GM12878 (cell line): ENCODE results near the gene PRPF6. TPM values are rescaled to one million over a fixed set of nuclear protein-coding genes. Genes with fewer than 3 reads are reported as not detected.

Source experiments
- ATAC-seq: fragments of 200-7000 bp; cut with Tn5 transposase; 3 replicates; pipeline ENCODE4 v1.9.1; 2020; ENCODE audit warnings: mild to moderate bottlenecking, moderate library complexity
- BruUV-seq: library from RNA; stranded (reverse); fragments of 400-500 nt; replicated peaks from 2 replicates; lab custom pipeline; 2021; lab: Mats Ljungman, UMichigan
- CTCF ChIA-PET: fragments of 300-600 bp; sonication (Branson Sonifier 250); formaldehyde crosslinking; extraction: SDS; loops from one replicate; lab custom pipeline; 2021; ENCODE audit warnings: inconsistent platforms; lab: Yijun Ruan, JAX
- POLR2A ChIA-PET: fragments of 350-600 bp; formaldehyde crosslinking; extraction: SDS; loops from one replicate; lab custom pipeline; 2021; ENCODE audit warnings: inconsistent platforms; lab: Charles Lee
- RAD21 ChIA-PET: fragments of 300-600 bp; sonication (Branson Sonifier 250); formaldehyde crosslinking; loops from one replicate; lab custom pipeline; 2023; ENCODE audit warnings: antibody characterized with exemption; ENCODE audit not compliant: unreplicated experiment; lab: Charles Lee
- SMC1A ChIA-PET: fragments of 300-600 bp; sonication (Branson Sonifier 250); formaldehyde crosslinking; loops from one replicate; lab custom pipeline; 2023; ENCODE audit not compliant: unreplicated experiment, uncharacterized antibody; lab: Charles Lee
- DNase-seq: peaks from one replicate; pipeline ENCODE4 v3.0.0-alpha.2; 2011; ENCODE audit warnings: low read depth, low spot score
- FAIRE-seq: peaks from 3 replicates; lab custom pipeline; 2011; peaks lifted over from hg19 to GRCh38; lab: Jason Lieb, UNC
- H2AFZ ChIP-seq: 2 replicates; pipeline ENCODE4 v1.6.0; 2011; ENCODE audit warnings: low read depth, low read length, control low read depth; ENCODE audit not compliant: control insufficient read depth
- H3K27ac ChIP-seq: 2 replicates; pipeline ENCODE4 v1.5.1; 2011; ENCODE audit warnings: control low read depth; ENCODE audit not compliant: control insufficient read depth, insufficient read depth
- H3K27me3 ChIP-seq, 2 experiments: replicated peaks in 1 of 2; 2 replicates each; pipeline versions ENCODE4 v1.6.0 to v1.6.1; 2011; ENCODE audit warnings: low read length in 1 of 2; ENCODE audit not compliant: control insufficient read depth in 2 of 2, insufficient read depth in 2 of 2
- H3K36me3 ChIP-seq, 2 experiments: 2 replicates each; pipeline ENCODE4 v1.5.1; 2011; ENCODE audit warnings: low read length in 1 of 2; ENCODE audit not compliant: control insufficient read depth in 2 of 2, insufficient read depth in 2 of 2
- H3K4me1 ChIP-seq: 2 replicates; pipeline ENCODE4 v1.6.1; 2011; ENCODE audit warnings: mild to moderate bottlenecking, low read length, moderate library complexity, mixed read lengths; ENCODE audit not compliant: control insufficient read depth, insufficient read depth
- H3K4me2 ChIP-seq: 2 replicates; pipeline ENCODE4 v1.6.0; 2011; ENCODE audit warnings: control low read depth; ENCODE audit not compliant: control insufficient read depth, insufficient read depth
- H3K4me3 ChIP-seq: fragments of 200-600 bp; sonication (generic); 2 replicates; pipeline ENCODE4 v1.5.1; 2016
- H3K79me2 ChIP-seq: 2 replicates; pipeline ENCODE4 v1.6.0; 2011; ENCODE audit warnings: low read length; ENCODE audit not compliant: control insufficient read depth, insufficient read depth
- H3K9ac ChIP-seq: 2 replicates; pipeline ENCODE4 v1.8.0; 2011; ENCODE audit warnings: low read length, control low read depth, mixed read lengths; ENCODE audit not compliant: control insufficient read depth, insufficient read depth
- H3K9me3 ChIP-seq: replicated peaks from 3 replicates; pipeline ENCODE4 v1.5.1; 2011; ENCODE audit warnings: mild to moderate bottlenecking, low read length; ENCODE audit not compliant: control insufficient read depth, insufficient read depth
- H4K20me1 ChIP-seq: 2 replicates; pipeline ENCODE4 v1.6.0; 2011; ENCODE audit not compliant: control insufficient read depth, insufficient read depth
- ASH2L ChIP-seq: fragments of 300-600, 200-600 bp; sonication (generic); IDR thresholded peaks from 2 replicates; pipeline ENCODE4 v1.6.1; 2017; ENCODE audit warnings: low read depth, mild to moderate bottlenecking, borderline replicate concordance
- CEBPB ChIP-seq, 2 experiments: fragments of 150-350 bp in 1 of 2; IDR thresholded peaks; 2 replicates each; pipeline ENCODE4 v1.6.1; 2012 to 2014; ENCODE audit warnings: low read depth in 2 of 2, low read length in 2 of 2, borderline replicate concordance in 1 of 2, inconsistent platforms in 1 of 2
- CHD2 ChIP-seq: IDR thresholded peaks from 2 replicates; pipeline ENCODE4 v1.6.1; 2011; ENCODE audit warnings: low read depth, low read length, improper control_type of control experiment, borderline replicate concordance
- EED ChIP-seq: sonication (generic); IDR thresholded peaks from 2 replicates; pipeline ENCODE4 v1.6.1; 2016; ENCODE audit warnings: antibody characterized with exemption, low read depth
- EGR1 ChIP-seq, 2 experiments: IDR thresholded peaks; 1 replicate in 1 of 2; 2 replicates in 1 of 2; pipeline ENCODE4 v1.6.1; 2011 to 2012; ENCODE audit warnings: low read depth in 2 of 2, low read length in 2 of 2, borderline replicate concordance in 1 of 2, mild to moderate bottlenecking in 1 of 2, moderate library complexity in 1 of 2
- FOS ChIP-seq: IDR thresholded peaks from 3 replicates; pipeline ENCODE4 v1.6.1; 2011; ENCODE audit warnings: borderline replicate concordance; ENCODE audit not compliant: insufficient read length; ENCODE audit errors: extremely low read depth
- KDM1A ChIP-seq: fragments of 200-600 bp; sonication (generic); IDR thresholded peaks from 2 replicates; pipeline ENCODE4 v1.6.1; 2016; ENCODE audit warnings: borderline replicate concordance
- MTA2 ChIP-seq: fragments of 450-650 bp; IDR thresholded peaks from 2 replicates; pipeline ENCODE4 v1.6.1; 2016; ENCODE audit warnings: low read depth, mild to moderate bottlenecking, moderate library complexity
- MTA3 ChIP-seq: IDR thresholded peaks from 2 replicates; pipeline ENCODE4 v1.6.1; 2012; ENCODE audit warnings: low read length, inconsistent platforms, borderline replicate concordance
- NFXL1 ChIP-seq: fragments of 450-650 bp; IDR thresholded peaks from 2 replicates; pipeline ENCODE4 v1.6.1; 2017; ENCODE audit warnings: antibody characterized with exemption, mild to moderate bottlenecking, borderline replicate concordance
- RCOR1 ChIP-seq: conservative IDR thresholded peaks from 2 replicates; pipeline ENCODE4 v1.6.1; 2012; ENCODE audit warnings: low read depth, low read length, improper control_type of control experiment
- RELA ChIP-seq: fragments of 450-650 bp; IDR thresholded peaks from 2 replicates; pipeline ENCODE4 v1.8.0; 2014; ENCODE audit warnings: borderline replicate concordance; ENCODE audit not compliant: partially characterized antibody
- SIN3A ChIP-seq: IDR thresholded peaks from 2 replicates; pipeline ENCODE4 v1.6.1; 2012; ENCODE audit warnings: low read depth, low read length, improper control_type of control experiment
- SMARCA5 ChIP-seq: fragments of 450-650 bp; IDR thresholded peaks from 2 replicates; pipeline ENCODE4 v1.6.1; 2017; ENCODE audit warnings: mild to moderate bottlenecking
- ZBTB33 ChIP-seq: fragments of 450-650 bp; IDR thresholded peaks from 2 replicates; pipeline ENCODE4 v1.6.1; 2017; ENCODE audit warnings: mild to moderate bottlenecking
- ZNF274 ChIP-seq: IDR thresholded peaks from one replicate; pipeline ENCODE4 v1.8.0; 2011; ENCODE audit not compliant: insufficient read length, insufficient read depth
- ZNF622 ChIP-seq: fragments of 450-650 bp; IDR thresholded peaks from 2 replicates; pipeline ENCODE4 v1.6.1; 2017; ENCODE audit warnings: mild to moderate bottlenecking, inconsistent platforms
- WGBS: methylation state at CpG from one replicate; pipeline ENCODE4 v1.1.6; 2016; ENCODE audit warnings: low lambda C conversion rate; ENCODE audit not compliant: insufficient replicate concordance, insufficient coverage; ENCODE audit errors: missing lambda C conversion rate; 5-methylcytosine and 5-hydroxymethylcytosine counted together
- in situ Hi-C: fragments of 300-500 bp; cut with MboI; formaldehyde crosslinking; loops from 9 replicates; pipeline ENCODE4 v1.14.3; 2018; ENCODE audit warnings: mixed read lengths
- intact Hi-C: fragments of 100-400 bp; cut with micrococcal nuclease; formaldehyde crosslinking; loops from one replicate; pipeline ENCODE4 v1.14.2; 2022; ENCODE audit not compliant: unreplicated experiment
- polyA plus RNA-seq, 11 experiments: library from polyadenylated mRNA; depleted of rRNA in 4 of 11; unstranded in 6 of 11; stranded (reverse) in 5 of 11; fragments of >200 nt; fragmentation: Nextera tagmentation in 4 of 11; fragmentation: Illumina TruSeq in 1 of 11; extraction: Ambion mirVana in 4 of 11; extraction: Trizol in 1 of 11; gene quantifications; 1 replicate in 1 of 11; 2 replicates in 10 of 11; pipeline versions ENCODE4 v1.2.1 to v1.2.3, GENCODE V29; 2011 to 2016; ENCODE audit warnings: inconsistent platforms in 2 of 11, missing spikeins in 2 of 11, low read depth in 1 of 11
- total RNA-seq, 4 experiments: library from RNA; depleted of rRNA in 3 of 4; stranded (reverse); fragments of >200 nt in 3 of 4; fragmentation: Illumina TruSeq in 1 of 4; extraction: Trizol in 1 of 4; gene quantifications; 2 replicates each; pipeline versions ENCODE4 v1.2.1 to v1.2.3, GENCODE V29; 2013 to 2021
- TF ChIP-seq, protein P1 (sequence below): IDR thresholded peaks from 2 replicates; pipeline ENCODE4 v1.6.1; 2012; ENCODE audit warnings: low read depth, low read length, improper control_type of control experiment
- TF ChIP-seq, protein P2 (sequence below): IDR thresholded peaks from 2 replicates; pipeline ENCODE4 v1.6.1; 2011; ENCODE audit warnings: low read depth, low read length, improper control_type of control experiment, borderline replicate concordance

Gene PRPF6
- total and polyA plus RNA-seq, 10 of the 15 experiments (the other 5 are each of a cell fraction or from before 2014, with no cell fraction given), result 5.0 to 102 (median 71.3) TPM

DNA sequence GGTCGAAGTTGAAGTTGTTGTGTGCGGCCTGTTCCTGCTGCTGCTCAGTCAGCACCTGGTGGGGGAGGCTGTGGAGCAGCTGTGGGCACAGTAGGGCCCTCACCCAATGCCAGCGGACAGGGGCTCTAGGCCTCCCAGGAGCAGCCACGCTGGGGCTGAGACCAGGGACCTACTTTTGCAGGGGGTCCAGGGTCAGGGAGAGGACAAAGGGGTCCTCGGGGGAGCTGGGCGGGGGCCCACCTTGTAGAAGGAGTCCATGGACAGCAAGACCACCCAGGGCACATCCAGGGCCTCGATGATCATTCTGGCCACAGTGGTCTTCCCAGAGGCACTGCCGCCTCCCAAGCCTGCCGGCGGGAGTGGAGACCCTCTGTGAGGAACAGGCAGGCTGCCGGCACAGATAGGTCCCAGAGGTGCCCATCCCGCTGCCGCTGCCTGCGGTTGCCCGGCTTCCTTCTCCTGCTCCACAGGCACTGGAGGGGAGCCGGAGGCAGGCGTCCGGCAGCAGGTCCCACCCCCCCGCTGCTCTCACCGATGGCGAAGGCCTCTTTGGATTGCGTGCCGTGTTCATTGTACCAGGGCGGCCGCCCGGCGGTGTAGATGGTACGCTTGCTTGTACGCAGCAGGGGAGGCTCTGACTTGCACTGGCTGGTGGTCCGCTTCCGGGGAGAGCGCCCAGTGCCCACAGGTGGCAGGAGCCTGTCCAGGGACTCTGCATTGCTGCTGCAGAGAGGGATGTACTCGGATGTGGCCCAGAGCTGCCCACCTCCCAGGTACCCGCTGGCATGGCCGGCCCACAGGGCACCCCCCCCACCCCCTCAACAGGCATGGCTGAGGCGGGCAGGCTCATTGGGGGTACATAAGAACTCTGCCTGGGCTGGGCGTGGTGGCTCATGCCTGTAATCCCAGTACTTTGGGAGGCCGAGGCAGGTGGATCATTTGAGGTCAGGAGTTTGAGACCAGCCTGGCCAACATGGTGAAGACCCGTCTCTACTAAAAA is 34.7 kb upstream of the PRPF6 start (continued):
- TF ChIP-seq ASH2L, result no peak
- TF ChIP-seq, all 136 proteins: peak for 0

- Histone ChIP-seq H3K4me3 (no peak overlapping the region), H3K27me3 (no peaks in the 10 kb centered on the region), H3K4me1 (peaks cover 28% of the 10 kb centered on the region), H3K9me3 (no peaks in the 10 kb centered on the region), H3K9ac (no peak overlapping the region), H3K4me2 (no peak overlapping the region), H2AFZ (no peak overlapping the region), H3K36me3 (peaks cover 14 to 27% of the 10 kb centered on the region in 2 experiments; a peak in 3 of 4 replicates), H3K79me2 (peaks cover 27% of the 10 kb centered on the region), H3K27ac (no peak overlapping the region), H4K20me1 (peaks cover 4% of the 10 kb centered on the region; the same call in 1 of the 2 replicates)
- no TSS peak for BruUV-seq
- ChIA-PET POLR2A (no interaction called here), RAD21 (no interaction called here), CTCF (no interaction called here), SMC1A (interaction anchor here (0.6 kb wide), 1 partner anchor 15 kb away, joined by 3 read pairs; no protein-coding TSS in a partner anchor)
- no peak for FAIRE-seq
- ATAC-seq, result no peak
- in situ Hi-C loops (no loop called here), intact Hi-C loops (no loop called here)
- 79% methylated on average over 15 of the region's 15 CpGs for WGBS
- no peak for DNase-seq
- TF ChIP-seq CEBPB (IDR thresholded peaks at IDR 0.05; ENCODE audit: borderline replicate concordance in 1 of 2, low read depth in 2 of 2, low read length in 2 of 2) (no peak), RCOR1 (no peak), FOS (no peak), ZNF622 (no peak), SMARCA5 (no peak), CHD2 (no peak), MTA3 (no peak), NFXL1 (no peak), MTA2 (no peak), SIN3A (no peak), ZBTB33 (no peak), EGR1 (IDR thresholded peaks at IDR 0.05; ENCODE audit: borderline replicate concordance in 1 of 2, low read depth in 2 of 2, low read length in 2 of 2) (no peak), ZNF274 (no peak), RELA (no peak), EED (no peak), KDM1A (no peak)
- TF ChIP-seq, protein P1, sequence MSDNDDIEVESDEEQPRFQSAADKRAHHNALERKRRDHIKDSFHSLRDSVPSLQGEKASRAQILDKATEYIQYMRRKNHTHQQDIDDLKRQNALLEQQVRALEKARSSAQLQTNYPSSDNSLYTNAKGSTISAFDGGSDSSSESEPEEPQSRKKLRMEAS, result no peak
- TF ChIP-seq, protein P2, sequence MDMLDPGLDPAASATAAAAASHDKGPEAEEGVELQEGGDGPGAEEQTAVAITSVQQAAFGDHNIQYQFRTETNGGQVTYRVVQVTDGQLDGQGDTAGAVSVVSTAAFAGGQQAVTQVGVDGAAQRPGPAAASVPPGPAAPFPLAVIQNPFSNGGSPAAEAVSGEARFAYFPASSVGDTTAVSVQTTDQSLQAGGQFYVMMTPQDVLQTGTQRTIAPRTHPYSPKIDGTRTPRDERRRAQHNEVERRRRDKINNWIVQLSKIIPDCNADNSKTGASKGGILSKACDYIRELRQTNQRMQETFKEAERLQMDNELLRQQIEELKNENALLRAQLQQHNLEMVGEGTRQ, result no peak
These were observed 33.8 kb upstream of the PRPF6 start for GRCh38 chr20:63946986-63947637.
